Stimulated activated CD4-positive, alpha-beta T cell treated with anti-CD3 and anti-CD28 coated beads, Interleukin-4, amount 100 ng/mL, for 1 hour (primary cell): ENCODE measurements around the gene GMIP.
"Not testable (repeated sequence)": the region's sequence is repeated elsewhere in the genome, so short reads cannot be mapped to it uniquely, and the experiment has no call there.

ENCODE experiments used
- DNase-seq: peaks from one replicate; pipeline ENCODE4 v3.0.0-alpha.2; 2020

The GMIP gene

GRCh38 chr19:19634516-19635312 is 8.7 kb downstream of the GMIP start:
- no peak for DNase-seq

DNA sequence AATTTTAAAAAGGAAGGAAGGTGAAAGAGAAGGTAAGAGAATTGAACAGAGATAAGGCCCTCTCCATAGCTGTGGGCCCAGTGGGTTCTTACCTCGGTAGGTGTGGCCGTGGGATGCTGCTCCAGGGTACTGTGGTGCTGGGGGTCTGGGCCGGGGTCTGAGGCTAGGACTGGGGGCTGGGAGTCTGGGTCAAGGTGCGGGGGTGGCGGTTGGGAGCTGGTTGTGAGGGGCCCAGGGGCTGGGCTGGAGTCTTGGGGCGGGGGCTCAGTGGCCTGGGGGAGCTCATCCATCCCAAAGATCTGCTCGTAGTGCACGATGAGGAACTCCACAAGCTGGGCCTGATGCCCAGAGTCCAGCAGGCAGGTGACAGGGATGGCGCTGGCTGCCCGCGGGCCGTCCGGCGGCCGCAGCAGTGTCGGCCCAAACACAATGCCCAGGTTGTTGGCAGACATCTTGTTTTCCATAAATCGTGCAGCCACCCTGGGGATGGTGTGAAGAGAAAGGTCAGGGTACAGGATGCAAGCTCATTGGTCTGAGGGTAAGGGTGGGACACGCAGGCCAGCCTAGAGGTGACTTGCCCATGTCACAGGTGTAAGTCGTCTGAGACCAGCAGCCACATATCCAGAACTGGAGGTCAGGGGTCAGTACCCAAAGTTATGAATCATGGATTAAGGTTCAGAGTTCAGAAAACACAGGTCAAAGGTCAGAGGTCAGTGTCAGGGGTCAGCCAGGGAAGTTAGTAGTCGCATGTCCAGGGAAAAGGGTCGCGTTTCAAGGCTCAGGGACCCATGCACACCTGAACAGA is 9.5 kb downstream of the GMIP start:
- DNase-seq: no peak

DNA sequence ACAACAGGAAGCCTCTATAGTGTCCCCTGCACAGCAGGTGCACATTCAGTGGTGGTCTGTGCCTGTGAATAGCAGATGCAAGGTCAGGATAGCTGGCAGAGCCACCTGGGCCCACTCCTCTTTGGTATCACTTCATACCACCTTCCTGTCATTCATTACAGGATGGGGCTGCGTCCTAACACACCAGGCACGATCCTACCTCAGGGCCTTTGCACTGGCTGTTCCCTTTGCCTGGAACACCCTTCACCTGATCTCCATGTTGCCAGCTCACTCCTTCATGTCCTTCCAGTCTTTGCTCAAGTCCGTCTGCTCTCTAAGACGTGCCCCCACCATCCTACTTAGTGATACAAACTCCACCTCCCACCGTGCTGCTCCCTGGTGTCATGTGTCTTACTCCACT is 10.8 kb downstream of the GMIP start:
- no peak for DNase-seq

- no peak for DNase-seq
Measured at GRCh38 chr19:19631346-19631745, 12.1 kb downstream of the GMIP start.

GRCh38 chr19:19630426-19630825 is 13.0 kb downstream of the GMIP start:
- DNase-seq: no peak

DNA sequence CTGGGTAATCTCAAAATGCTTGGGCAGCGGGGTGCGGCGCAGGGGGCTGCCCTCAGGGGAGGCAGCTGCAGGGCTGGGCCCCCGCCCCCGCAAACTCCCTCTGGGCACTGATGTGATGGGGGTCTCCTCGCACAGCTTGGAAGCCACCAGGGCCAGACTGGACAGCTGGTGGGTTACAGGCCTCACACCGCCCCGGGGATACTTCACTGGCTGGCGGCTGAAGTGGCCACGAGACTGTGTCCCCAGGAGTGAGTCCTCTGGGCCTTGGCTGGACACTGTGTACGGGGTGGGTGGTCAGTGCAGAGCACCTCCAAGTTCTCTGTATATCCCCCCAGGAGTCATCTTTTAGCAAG is 13.4 kb downstream of the GMIP start:
- DNase-seq: no peak

- peak; percentile 55 for DNase-seq
Measured at GRCh38 chr19:19628501-19629134, 14.8 kb downstream of the GMIP start.

DNA sequence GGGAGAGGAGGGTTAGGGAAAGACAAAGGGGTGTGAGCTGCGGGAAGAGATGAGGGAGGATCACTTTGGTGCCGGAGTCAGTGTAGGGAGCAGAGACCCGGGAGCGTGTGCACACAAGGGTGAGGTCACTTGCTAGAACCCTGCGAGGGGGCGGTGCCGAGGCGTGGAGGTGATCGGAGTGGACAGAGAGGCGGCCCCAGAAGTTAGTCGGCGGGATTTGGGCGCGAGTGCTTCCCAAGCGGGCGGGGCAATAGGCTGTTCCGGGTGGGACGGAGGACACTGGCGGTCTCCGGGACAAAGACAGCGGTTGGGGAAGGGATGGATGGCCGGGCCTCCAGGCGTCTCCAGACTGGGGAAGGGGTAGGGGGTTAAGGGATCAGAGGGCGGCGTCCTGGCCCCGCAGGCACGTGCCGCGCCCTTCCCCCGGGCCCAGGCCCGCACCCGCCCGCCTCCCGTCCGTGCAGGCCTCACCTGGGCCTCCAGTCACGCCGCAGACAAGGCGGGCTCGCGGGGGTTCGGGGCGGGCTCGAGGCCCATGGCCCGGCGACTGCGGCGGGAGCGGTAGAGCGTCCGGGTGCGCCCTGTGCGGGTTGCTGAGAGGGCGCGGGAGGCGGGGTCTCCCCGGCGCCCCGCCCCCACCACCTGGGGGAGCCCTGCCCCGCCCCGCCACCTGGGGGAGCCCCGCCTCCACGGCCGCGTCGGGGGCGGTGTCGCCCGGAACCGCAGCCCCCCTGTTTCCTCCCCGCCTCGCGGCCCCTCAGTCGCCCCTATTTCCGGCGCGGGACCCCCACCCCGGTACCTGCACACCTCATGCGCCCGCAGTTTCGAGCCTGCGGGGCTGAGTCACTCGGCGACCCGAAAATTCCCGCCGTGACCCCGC is 15.6 kb downstream of the GMIP start, which contains the start of gene LPAR2:
Gene LPAR2 (minus strand): TSS at position 600 of the 880 bp plus-strand sequence. CDS start 945 bp downstream, outside the sequence.
- DNase-seq: peak; percentile 75

GRCh38 chr19:19626516-19627472 is 16.7 kb downstream of the GMIP start:
- DNase-seq: no peak

DNA sequence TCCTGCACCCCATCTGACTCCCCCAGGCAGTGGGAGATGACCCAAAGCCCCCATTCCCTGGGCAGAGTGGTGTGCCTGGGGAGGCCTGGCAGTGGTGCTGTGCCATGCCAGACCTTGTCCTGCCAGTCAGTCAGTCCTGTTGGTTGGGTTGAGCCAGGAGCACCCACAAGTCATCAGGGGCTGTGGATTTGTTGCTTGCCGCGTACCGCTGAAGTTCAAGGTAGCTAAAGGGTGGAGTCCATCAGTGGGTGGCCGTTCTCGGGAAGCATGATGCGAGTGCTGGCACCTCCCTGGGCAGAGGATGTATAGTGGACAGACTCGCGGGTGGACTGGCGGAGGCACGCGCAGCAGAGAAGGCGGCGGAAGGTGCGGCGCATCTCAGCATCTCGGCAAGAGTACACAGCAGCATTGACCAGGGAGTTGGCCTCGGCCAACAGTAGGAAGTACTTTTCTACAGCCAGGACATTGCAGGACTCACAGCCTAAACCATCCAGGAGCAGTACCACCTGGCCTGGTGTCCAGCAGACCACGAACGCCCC is 19.4 kb downstream of the GMIP start:
- no peak for DNase-seq

- no peak for DNase-seq
Measured at GRCh38 chr19:19623383-19623782, 20.1 kb downstream of the GMIP start.

DNA sequence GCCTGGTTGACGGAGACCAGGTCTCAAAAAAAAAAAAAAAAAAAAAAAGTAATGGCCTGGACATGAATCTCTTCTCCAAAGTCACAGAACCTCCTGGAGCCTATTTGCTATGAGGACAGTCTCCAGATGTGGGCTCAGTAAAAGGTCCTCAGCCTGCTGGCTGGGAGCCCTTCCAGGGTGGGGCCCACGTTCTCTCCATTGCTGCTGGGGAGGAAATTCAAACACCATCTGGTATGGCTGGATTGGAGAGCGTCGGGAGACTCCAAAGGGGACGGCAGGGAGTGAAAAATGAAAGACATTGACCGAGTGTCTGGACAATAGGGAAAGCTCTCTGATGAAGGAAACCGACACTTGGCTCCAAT is 23.6 kb downstream of the GMIP start:
- DNase-seq: no peak

DNA sequence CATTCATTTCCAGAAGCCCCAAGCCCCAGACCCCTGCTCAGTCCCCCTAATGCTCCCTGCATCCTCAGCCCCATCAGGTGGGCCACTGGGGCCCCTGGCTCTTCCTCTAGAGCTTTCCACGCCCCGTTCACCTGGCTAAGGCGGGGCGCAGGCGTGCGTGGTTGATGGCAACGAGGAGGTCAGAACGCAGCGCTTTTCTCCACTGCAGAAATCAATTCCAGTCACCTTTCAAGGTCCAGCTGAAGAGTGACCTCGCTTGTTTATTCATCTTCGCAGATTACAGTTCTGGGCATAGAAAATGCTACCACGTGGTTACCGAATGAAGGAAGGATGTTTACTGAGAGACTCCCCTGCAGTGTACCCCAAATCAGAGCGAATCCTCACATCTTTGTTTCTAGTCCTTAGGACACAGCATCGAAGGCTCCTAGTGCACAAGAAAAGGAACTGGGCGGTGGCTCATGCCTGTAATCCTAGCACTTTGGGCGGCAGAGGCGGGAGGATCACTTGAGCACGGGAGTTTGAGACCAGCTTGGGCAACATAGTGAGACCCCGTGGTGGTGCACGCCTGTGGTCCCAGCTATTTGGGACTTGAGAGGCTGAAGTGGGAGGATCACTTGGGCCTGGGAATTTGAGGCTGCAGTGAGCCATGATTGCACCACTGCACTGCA is 24.1 kb downstream of the GMIP start:
- DNase-seq: no peak

DNA sequence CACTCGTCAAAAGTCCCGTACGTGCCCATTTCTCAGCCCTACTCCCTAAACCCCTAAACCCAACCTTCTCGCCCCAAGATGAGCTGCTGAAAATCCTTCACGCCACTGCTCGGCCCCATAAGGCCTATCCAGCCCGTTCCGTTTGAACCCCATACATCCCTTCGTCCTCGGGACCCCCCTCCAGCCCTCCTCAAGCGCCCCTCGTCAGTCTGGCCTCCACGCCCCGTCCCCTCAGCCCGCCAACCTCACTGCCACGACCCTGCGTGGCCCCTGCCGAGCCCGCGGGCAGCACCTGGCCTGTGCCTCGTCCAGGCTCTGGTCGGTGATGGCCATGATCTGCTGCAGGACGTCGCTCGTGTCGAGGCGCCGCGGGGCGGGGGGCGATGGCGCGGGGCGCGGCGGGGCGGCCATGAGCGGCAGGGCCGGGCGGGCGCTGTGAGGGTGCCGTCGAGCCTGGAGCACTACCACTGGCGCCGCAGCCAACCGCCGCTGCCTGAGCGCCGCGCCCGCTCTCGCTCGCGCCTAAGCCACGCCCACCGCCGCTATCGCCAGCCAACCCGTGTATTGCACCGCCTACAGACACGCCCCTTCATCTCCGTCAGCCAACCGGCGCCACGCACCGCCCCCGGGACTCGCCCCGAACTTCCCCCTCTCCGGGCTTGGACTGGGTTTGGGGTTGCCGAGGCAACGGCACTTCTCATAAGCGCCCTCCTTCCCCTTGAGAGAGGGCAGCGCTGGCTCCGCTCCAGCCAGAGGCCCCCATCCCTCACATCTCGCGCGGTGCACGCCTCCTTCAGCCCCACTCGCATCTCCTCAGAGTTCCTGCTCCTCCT is 25.0 kb downstream of the GMIP start, which contains the start of gene PBX4:
Gene PBX4 (minus strand): TSS at position 469 of the 833 bp plus-strand sequence. CDS start 58 bp downstream, at position 411.
- peak; percentile 99 for DNase-seq

DNA sequence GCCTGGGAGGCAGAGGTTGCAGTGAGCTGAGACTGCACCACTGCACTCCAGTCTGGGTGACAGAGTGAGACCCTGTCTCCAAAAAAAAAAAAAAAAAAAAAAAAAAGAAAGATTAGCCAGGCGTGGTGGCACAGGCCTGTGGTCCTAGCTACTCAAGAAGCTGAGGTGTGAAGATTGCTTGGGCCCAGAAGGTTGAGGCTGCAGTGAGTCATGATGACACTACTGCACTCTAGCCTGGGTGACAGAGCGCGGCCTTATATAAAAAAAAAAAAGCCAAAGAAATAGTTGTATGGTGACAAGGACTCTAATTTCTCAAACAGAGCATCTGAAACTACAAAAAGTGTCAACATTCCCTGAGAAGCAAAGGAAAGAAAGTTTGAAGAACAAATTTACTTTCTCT is 28.4 kb downstream of the GMIP start:
- no peak for DNase-seq

DNA sequence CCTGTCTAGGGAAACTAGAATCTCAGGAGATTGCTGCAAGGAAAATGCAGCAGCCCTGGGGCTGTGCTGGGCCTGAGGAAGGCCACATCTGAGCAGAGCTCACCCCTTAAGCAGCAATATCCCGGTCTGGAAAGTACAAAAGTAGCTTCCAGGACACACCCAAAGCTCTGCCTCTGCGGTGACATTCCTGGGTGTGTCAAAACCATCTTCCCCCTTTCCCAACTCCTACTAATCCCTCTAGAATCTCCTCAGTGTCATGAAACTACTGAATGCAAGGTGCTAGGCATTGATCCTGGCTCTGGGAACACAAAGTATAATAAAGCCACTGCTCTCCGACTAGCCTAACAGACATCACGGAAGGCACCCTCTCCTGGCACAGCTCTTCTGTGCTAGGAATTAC is 30.0 kb downstream of the GMIP start:
- DNase-seq: no peak

DNA sequence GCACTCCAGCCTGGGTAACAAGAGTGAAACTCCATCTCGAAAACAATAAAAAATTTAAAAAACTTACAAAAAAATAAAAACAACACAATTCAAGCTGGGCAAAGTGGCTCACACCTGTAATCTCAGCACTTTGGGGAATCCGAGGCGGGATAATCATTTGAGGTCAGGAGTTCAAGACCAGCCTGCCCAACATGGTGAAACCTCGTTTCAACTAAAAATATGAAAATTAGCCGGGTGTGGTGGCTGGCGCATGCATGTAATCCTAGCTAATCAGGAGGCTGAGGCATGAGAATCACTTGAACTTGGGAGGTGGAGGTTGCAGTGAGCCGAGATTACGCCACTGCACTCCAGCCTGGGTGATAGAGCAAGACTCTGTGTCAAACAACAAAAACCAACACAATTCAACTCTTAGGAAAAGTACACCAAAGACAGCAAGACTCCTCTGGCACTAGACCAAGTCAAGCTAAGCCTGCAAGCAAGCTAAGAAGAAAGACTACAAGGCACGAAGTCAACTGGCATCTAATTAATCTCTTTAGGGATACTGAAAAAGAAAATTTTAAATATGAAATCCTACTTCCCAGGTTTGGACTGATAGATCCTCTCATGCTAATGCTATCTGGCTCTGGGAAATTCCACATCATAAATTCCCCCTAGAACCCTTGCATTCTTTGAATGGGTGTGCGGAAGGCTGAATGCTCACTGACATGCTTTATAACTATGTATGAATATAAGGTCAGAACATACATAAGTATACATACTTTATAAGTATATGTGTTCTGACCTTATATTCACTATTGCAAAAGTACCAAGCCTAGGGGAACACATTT is 32.9 kb downstream of the GMIP start:
- DNase-seq: no peak

DNA sequence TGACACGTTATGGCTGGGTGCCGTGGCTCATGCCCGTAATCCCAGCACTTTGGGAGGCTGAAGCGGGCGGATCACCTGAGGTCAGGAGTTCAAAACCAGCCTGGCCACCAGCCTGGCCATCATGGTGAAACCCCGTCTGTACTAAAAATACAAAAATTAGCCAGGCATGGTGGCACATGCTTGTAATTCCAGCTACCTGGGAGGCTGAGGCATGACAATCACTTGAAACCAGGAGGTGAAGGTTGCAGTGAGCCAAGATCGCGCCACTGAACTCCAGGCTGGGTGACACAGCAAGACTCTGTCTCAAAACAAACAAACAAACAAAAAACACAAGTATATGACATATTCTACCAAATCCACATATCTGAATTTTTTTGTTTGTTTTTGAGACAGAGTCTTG is 36.8 kb downstream of the GMIP start:
- not testable (repeated sequence) for DNase-seq

GRCh38 chr19:19606021-19606420 is 37.4 kb downstream of the GMIP start:
- no peak for DNase-seq
